Right lobe of liver (tissue), 6 donors: ENCODE measurements around the gene TAS2R19. TPM values are rescaled to one million over a fixed set of nuclear protein-coding genes. Genes with fewer than 3 reads are reported as not detected.
"Not testable (repeated sequence)": the region's sequence is repeated elsewhere in the genome, so short reads cannot be mapped to it uniquely, and the experiment has no call there.

Experiments
- ATAC-seq, 4 donors: fragments of 200-7000 bp; cut with Tn5 transposase; one replicate each; pipeline ENCODE4 v1.9.1; 2020; ENCODE audit warnings: mild to moderate bottlenecking in 4 of 4, moderate library complexity in 4 of 4
- DNase-seq, 3 donors: peaks; one replicate each; pipeline ENCODE4 v3.0.0-alpha.2; 2020
- H3K27ac ChIP-seq, 3 donors: fragments of 200-600 bp; one replicate each; pipeline ENCODE4 v1.8.0; 2022
- H3K27me3 ChIP-seq, 2 donors: fragments of 200-600 bp; one replicate each; pipeline ENCODE4 v1.8.0; 2022
- H3K36me3 ChIP-seq, 4 donors: fragments of 200-600 bp; sonication (generic) in 1 of 4; one replicate each; pipeline versions ENCODE4 v1.5.1 to v1.8.0; 2017 to 2022; ENCODE audit warnings: control low read depth in 1 of 4
- H3K4me1 ChIP-seq, 4 donors: fragments of 200-600 bp; sonication (generic) in 1 of 4; one replicate each; pipeline versions ENCODE4 v1.5.1 to v1.8.0; 2017 to 2022; ENCODE audit warnings: control low read depth in 1 of 4
- H3K4me3 ChIP-seq, 3 donors: fragments of 200-600 bp; one replicate each; pipeline ENCODE4 v1.8.0; 2022
- H3K9me3 ChIP-seq, 4 donors: fragments of 200-600 bp; sonication (generic) in 1 of 4; one replicate each; pipeline versions ENCODE4 v1.5.1 to v1.8.0; 2017 to 2022; ENCODE audit warnings: control low read depth in 1 of 4
- CTCF ChIP-seq, 4 donors: fragments of 200-600 bp in 3 of 4; fragments of 450-650 bp in 1 of 4; IDR thresholded peaks; one replicate each; pipeline versions ENCODE4 v1.5.1 to v1.8.0; 2016 to 2022; ENCODE audit warnings: antibody characterized with exemption in 4 of 4, mild to moderate bottlenecking in 2 of 4
- POLR2A ChIP-seq: fragments of 450-650 bp; IDR thresholded peaks from one replicate; pipeline ENCODE4 v1.6.1; 2017; ENCODE audit warnings: antibody characterized with exemption, mild to moderate bottlenecking
- WGBS: methylation state at CpG from one replicate; pipeline ENCODE4 v1.1.6; 2018; ENCODE audit warnings: low coverage, low lambda C conversion rate; ENCODE audit not compliant: insufficient coverage; ENCODE audit errors: missing lambda C conversion rate; 5-methylcytosine and 5-hydroxymethylcytosine counted together
- intact Hi-C, 2 donors: fragments of 100-400 bp; cut with DNase I; formaldehyde crosslinking; loops; one replicate each; pipeline versions ENCODE4 v1.11.2 to v1.14.1; 2022
- total RNA-seq, 6 experiments: library from RNA; depleted of rRNA in 2 of 6; stranded (reverse); fragments of >200 nt in 2 of 6; fragmentation: NEBNext Ultra II Directional in 3 of 6; extraction: Animal tissue kit (Norgen Biotek cat#: 25700) in 3 of 6; gene quantifications; one replicate each; pipeline versions ENCODE4 v1.1.0 to v1.2.4, GENCODE V29; 2016 to 2023
- donor health status: DM: no; HTN: yes; CAD: no.
- donor health status: DM: no; HTN: no; CAD: no.
- donor health status: DM: no; HTN: no; CAD: no.
- donor health status: DM: no; HTN: yes; CAD: no.
- donor health status: DM: no; HTN: yes; CAD: no.

Gene TAS2R19
- total RNA-seq, 6 experiments from 2014 or later = 1.1 to 3.8 (median 1.8) TPM

- ATAC-seq = no peak
- no peak for TF ChIP-seq CTCF (IDR thresholded peaks at IDR 0.05)
- TF ChIP-seq POLR2A = no peak
- Histone ChIP-seq H3K36me3 (no peaks in the 10 kb centered on the region), H3K9me3 (no peaks in the 10 kb centered on the region), H3K27me3 (no peaks in the 10 kb centered on the region), H3K4me1 (no peaks in the 10 kb centered on the region), H3K27ac (no peak overlapping the region), H3K4me3 (no peak overlapping the region)
- intact Hi-C loops = no loop called here
- no peak for DNase-seq
Observed at GRCh38 chr12:11059784-11060183, 37.4 kb upstream of the TAS2R19 start.

- Histone ChIP-seq H3K36me3 (no peaks in the 10 kb centered on the region), H3K9me3 (no peaks in the 10 kb centered on the region), H3K27ac (no peak overlapping the region), H3K4me3 (no peak overlapping the region), H3K27me3 (no peaks in the 10 kb centered on the region), H3K4me1 (no peaks in the 10 kb centered on the region)
- TF ChIP-seq POLR2A (no peak), CTCF (IDR thresholded peaks at IDR 0.05) (no peak)
- ATAC-seq (no peak), DNase-seq (no peak)
- WGBS = 88% methylated on average over 3 of the region's 3 CpGs
- intact Hi-C loops = no loop called here
Observed at GRCh38 chr12:11059041-11059440, 36.6 kb upstream of the TAS2R19 start.

GRCh38 chr12:11055306-11055705 is 32.9 kb upstream of the TAS2R19 start:
- intact Hi-C loops = no loop called here
- Histone ChIP-seq H3K4me3 (no peak overlapping the region), H3K27me3 (no peaks in the 10 kb centered on the region), H3K4me1 (no peaks in the 10 kb centered on the region), H3K9me3 (no peaks in the 10 kb centered on the region), H3K36me3 (no peaks in the 10 kb centered on the region), H3K27ac (no peak overlapping the region)
- 77% methylated on average over 2 of the region's 2 CpGs for WGBS
- ATAC-seq (no peak), DNase-seq (no peak)
- TF ChIP-seq POLR2A (no peak), CTCF (IDR thresholded peaks at IDR 0.05) (no peak)

GRCh38 chr12:11049806-11050531 is 27.5 kb upstream of the TAS2R19 start:
- WGBS = 96% methylated on average over 5 of the region's 7 CpGs
- H3K4me1 ChIP-seq, H3K9me3 ChIP-seq, H3K27me3 ChIP-seq, H3K27ac ChIP-seq, H3K4me3 ChIP-seq, intact Hi-C loops, DNase-seq, ATAC-seq, H3K36me3 ChIP-seq: not testable (repeated sequence)

GRCh38 chr12:11041366-11041765 is 18.9 kb upstream of the TAS2R19 start:
- WGBS = 94% methylated on average over 2 of the region's 2 CpGs
- H3K4me3 ChIP-seq, H3K27ac ChIP-seq, H3K36me3 ChIP-seq, DNase-seq, intact Hi-C loops, H3K27me3 ChIP-seq, ATAC-seq, H3K4me1 ChIP-seq, H3K9me3 ChIP-seq: not testable (repeated sequence)

- TF ChIP-seq POLR2A (no peak), CTCF (IDR thresholded peaks at IDR 0.05) (no peak)
- DNase-seq = no peak
- ATAC-seq = no peak
Observed at GRCh38 chr12:11040162-11040561, 17.7 kb upstream of the TAS2R19 start.

More at GRCh38 chr12:11040162-11040561, 17.7 kb upstream of the TAS2R19 start:
- no peaks in the 10 kb centered on the region for H3K27me3 ChIP-seq
- H3K36me3 ChIP-seq = no peaks in the 10 kb centered on the region
- H3K4me1 ChIP-seq = no peaks in the 10 kb centered on the region
- no peaks in the 10 kb centered on the region for H3K9me3 ChIP-seq
- intact Hi-C loops = no loop called here
- H3K4me3 ChIP-seq = no peak overlapping the region
- H3K27ac ChIP-seq = no peak overlapping the region
- 95% methylated on average over 1 of the region's 1 CpG for WGBS
